Uterus (tissue), 2 donors: Measurements from ENCODE around the gene RABGAP1L.

Experiments
- CTCF ChIP-seq, 4 experiments: fragments of 200-600 bp in 2 of 4; fragments of 450-650 bp in 2 of 4; sonication (generic) in 2 of 4; IDR thresholded peaks; one replicate each; pipeline ENCODE4 v1.5.1; 2016 to 2019; ENCODE audit warnings: antibody characterized with exemption in 4 of 4, mild to moderate bottlenecking in 2 of 4, moderate library complexity in 1 of 4
- POLR2A ChIP-seq, 2 donors: fragments of 450-650 bp; IDR thresholded peaks; one replicate each; pipeline ENCODE4 v1.6.1; 2016; ENCODE audit warnings: antibody characterized with exemption in 2 of 2, mild to moderate bottlenecking in 1 of 2, moderate library complexity in 1 of 2

- TF ChIP-seq CTCF (IDR thresholded peaks at IDR 0.05): peak in 3 of 4 experiments; percentile 7 to 24 (median 10)
- TF ChIP-seq POLR2A (IDR thresholded peaks at IDR 0.05): no peak
Observed at GRCh38 chr1:174114788-174115448, 44.4 kb upstream of the RABGAP1L start.
